T-helper 2 cell treated with Interferon-gamma antibody and Interleukin-4, amounts not matched to agents 5 μg/mL and 100 μg/mL, for 36 hours (primary cell): ENCODE results near the gene PIGU.
"Not testable (repeated sequence)": the region's sequence is repeated elsewhere in the genome, so short reads cannot be mapped to it uniquely, and the experiment has no call there.

Experiments used
- DNase-seq: peaks from one replicate; pipeline ENCODE4 v3.0.0; 2021; ENCODE audit warnings: low spot score
- H3K27ac Mint-ChIP-seq: one replicate; pipeline ENCODE4 v1.8.0; 2021; ENCODE audit warnings: mild to moderate bottlenecking, mixed read lengths
- H3K27me3 Mint-ChIP-seq: one replicate; pipeline ENCODE4 v1.8.0; 2021; ENCODE audit warnings: low read depth, mixed read lengths
- H3K36me3 Mint-ChIP-seq: one replicate; pipeline ENCODE4 v1.8.0; 2021; ENCODE audit warnings: low read depth, mixed read lengths
- H3K4me1 Mint-ChIP-seq: one replicate; pipeline ENCODE4 v1.8.0; 2021; ENCODE audit warnings: low read depth, mixed read lengths
- H3K4me3 Mint-ChIP-seq: one replicate; pipeline ENCODE4 v1.8.0; 2022; ENCODE audit warnings: mild to moderate bottlenecking, moderate library complexity, mixed read lengths
- H3K9me3 Mint-ChIP-seq: one replicate; pipeline ENCODE4 v1.8.0; 2021; ENCODE audit warnings: mixed read lengths

The PIGU gene

DNA sequence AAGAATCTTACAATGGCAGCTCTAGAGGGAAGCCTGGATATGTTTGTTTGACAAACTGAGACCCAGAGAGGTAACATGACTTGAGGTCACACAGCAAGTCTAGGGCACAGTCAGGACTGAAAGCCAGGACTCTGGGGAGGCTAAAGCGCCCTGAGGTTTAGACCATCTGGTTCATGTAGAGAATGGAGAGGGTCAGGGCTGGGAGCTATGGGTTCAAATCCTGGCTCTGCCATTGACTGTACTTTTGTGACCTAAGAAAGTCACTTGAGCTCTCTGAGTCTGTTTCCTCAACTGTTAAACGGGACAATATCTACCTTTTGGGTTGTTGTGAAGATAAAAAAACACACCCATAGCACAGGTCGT is 26.1 kb upstream of the PIGU start:
- Mint-ChIP-seq H3K9me3 (no peaks in the 10 kb centered on the region), H3K36me3 (no peaks in the 10 kb centered on the region), H3K4me1 (peaks cover 23% of the 10 kb centered on the region), H3K27me3 (peaks cover 14% of the 10 kb centered on the region), H3K27ac (peak overlapping the region; percentile 93), H3K4me3 (peak overlapping the region; percentile 90)
- DNase-seq, result no peak

DNA sequence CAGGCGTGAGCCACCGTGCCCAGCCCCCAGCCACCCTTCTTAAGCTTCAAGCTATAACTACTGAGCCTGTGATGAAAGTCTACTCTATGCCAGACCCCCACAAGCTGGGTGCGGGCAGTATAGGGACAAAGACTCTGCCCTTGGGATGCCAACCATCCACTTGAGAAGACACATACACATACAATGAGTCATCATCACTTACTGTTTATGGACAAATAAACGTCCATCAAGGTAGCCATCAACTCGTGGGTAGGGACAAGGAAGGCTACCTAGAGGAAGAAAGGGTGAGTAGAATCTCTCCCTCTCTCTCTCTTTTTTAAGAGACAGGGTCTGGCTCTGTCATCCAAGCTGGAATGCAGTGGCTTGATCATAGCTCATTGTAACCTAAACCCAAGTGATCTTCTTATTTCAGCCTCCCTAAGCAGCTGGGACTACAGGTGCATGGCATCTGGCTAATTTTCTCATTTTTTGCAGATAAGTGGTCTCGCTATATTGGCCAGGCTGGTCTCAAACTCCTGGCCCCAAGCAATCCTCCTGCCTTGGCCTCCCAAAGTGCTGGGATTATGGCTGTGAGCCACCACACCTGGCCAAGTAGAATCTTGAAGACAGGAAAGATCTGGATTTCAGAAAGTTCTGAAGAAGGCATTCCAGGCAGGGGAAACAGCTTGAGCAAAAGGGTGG is 24.7 kb upstream of the PIGU start:
- Mint-ChIP-seq H3K36me3 (no peaks in the 10 kb centered on the region), H3K27me3 (peaks cover 14% of the 10 kb centered on the region), H3K4me1 (peaks cover 20% of the 10 kb centered on the region), H3K4me3 (no peak overlapping the region), H3K27ac (no peak overlapping the region), H3K9me3 (no peaks in the 10 kb centered on the region)
- no peak for DNase-seq

DNA sequence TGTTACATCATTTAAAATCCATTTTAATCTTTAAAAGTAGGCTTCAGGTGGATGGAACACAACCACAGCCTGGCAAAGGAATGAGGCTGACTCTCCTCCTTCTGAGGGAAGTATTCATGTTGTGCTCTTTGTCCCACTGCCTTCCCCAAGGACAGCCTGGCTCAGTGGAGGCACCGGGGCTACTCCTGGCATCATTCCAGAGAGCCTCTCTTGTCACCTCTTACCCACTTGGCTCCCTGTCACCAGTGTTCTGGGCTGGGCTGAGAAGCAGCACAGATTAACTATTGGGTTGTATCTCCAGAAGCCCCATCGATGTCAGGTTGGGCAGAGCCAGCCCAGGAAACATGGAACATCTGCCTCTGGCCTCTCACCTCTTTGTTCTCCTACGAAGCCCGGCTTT is 16.5 kb upstream of the PIGU start:
- no peak for DNase-seq

DNA sequence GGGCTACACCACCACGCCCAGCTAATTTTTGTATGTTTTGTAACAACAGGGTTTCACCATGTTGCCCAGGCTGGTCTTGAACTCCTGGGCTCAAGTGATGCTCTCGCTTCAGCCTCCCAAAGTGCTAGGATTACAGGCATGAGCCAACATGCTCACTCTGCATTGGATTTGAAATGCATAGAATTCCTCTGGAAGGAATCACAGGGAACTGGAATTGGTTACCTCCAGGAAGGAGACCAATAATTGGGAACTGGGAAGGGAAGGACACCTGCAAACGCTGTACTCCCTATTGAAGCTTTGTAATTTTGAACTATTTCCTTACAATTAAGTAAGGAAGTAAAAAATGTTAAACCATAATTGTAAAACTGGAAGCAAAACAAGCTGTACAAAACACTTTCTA is 14.9 kb upstream of the PIGU start:
- Mint-ChIP-seq H3K4me3 (no peak overlapping the region), H3K27ac (no peak overlapping the region), H3K9me3 (no peaks in the 10 kb centered on the region), H3K36me3 (no peaks in the 10 kb centered on the region), H3K27me3 (peaks cover 3% of the 10 kb centered on the region), H3K4me1 (no peaks in the 10 kb centered on the region)
- no peak for DNase-seq

More for the DNA sequence above, 16.5 kb upstream of the PIGU start:
- Mint-ChIP-seq H3K4me3 (no peak overlapping the region), H3K27me3 (peaks cover 3% of the 10 kb centered on the region), H3K36me3 (no peaks in the 10 kb centered on the region), H3K27ac (no peak overlapping the region), H3K9me3 (no peaks in the 10 kb centered on the region), H3K4me1 (no peaks in the 10 kb centered on the region)

DNA sequence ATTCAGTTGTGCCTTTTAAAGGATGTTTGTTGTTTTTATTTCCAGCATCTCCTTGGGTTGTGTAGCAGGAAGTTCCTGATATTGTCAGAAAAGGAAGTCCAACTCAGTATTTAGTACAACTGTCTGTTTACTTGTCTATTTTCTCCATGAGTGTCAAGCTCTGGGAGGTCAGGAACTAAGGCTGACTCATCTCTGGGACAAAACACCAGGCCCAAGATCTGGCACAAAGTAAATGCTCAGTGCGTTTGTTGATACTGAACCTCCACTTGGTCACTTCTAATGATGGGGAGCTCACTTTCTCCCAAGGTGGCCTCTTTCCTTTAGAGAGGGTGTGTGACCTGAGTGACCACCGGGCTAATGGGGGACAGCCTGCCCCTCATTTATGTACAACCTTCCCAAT is 12.6 kb upstream of the PIGU start:
- no peak overlapping the region for H3K27ac Mint-ChIP-seq
- no peaks in the 10 kb centered on the region for H3K9me3 Mint-ChIP-seq
- no peaks in the 10 kb centered on the region for H3K4me1 Mint-ChIP-seq
- no peak for DNase-seq
- H3K27me3 Mint-ChIP-seq, result peaks cover 3% of the 10 kb centered on the region
- no peaks in the 10 kb centered on the region for H3K36me3 Mint-ChIP-seq
- H3K4me3 Mint-ChIP-seq, result no peak overlapping the region

DNA sequence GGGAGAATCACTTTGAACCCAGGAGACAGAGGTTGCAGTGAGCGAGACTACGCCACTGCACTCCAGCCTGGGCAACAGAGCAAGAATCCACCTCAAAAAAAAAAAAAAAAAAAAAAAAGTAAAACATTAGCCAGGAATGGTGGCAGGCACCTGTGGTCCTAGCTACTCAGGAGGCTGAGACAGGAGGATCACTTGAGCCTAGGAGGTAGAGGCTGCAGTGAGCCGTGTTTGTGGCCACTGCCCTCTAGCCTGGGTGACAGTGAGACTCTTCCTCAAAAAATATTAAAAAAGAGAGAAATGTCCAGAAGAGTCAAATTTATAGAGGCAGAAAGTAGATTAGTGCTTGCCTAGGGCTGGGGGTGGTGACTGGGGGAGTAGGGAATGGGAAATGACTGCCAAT is 6.8 kb upstream of the PIGU start:
- H3K27me3 Mint-ChIP-seq, result no peaks in the 10 kb centered on the region
- DNase-seq, result no peak
- H3K27ac Mint-ChIP-seq, result no peak overlapping the region
- H3K9me3 Mint-ChIP-seq, result no peaks in the 10 kb centered on the region
- peaks cover 4% of the 10 kb centered on the region for H3K4me1 Mint-ChIP-seq
- H3K36me3 Mint-ChIP-seq, result no peaks in the 10 kb centered on the region
- no peak overlapping the region for H3K4me3 Mint-ChIP-seq

DNA sequence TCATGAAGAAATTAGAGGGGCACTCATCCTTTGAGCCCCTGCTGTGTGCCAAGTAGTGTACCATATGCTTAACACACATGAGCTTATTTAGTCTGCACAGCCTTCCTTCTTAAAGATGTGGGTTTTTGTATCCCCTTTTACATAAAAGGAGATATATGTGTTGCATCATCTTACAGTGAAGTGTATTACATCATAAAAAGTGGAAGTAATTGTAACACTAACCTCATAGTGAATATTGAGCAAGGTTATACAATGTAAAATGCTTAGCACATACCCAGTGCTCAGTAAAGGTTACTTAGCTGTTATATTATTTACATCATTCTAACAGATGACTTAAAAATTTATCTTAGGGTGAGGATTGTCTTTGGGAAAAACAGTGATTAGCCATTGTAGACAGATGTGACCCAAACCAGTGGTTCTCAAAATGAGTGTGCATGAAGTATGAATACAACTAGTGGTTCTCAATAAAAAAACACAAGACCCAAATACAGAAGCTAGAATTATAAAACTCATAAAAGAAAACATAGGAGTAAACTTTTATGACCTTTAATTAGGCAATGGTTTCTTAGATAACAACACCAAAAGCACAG is 3.8 kb upstream of the PIGU start:
- no peak overlapping the region for H3K4me3 Mint-ChIP-seq
- H3K27me3 Mint-ChIP-seq, result no peaks in the 10 kb centered on the region
- DNase-seq, result no peak
- no peak overlapping the region for H3K27ac Mint-ChIP-seq
- no peaks in the 10 kb centered on the region for H3K9me3 Mint-ChIP-seq
- H3K36me3 Mint-ChIP-seq, result no peaks in the 10 kb centered on the region
- peaks cover 13% of the 10 kb centered on the region for H3K4me1 Mint-ChIP-seq

DNA sequence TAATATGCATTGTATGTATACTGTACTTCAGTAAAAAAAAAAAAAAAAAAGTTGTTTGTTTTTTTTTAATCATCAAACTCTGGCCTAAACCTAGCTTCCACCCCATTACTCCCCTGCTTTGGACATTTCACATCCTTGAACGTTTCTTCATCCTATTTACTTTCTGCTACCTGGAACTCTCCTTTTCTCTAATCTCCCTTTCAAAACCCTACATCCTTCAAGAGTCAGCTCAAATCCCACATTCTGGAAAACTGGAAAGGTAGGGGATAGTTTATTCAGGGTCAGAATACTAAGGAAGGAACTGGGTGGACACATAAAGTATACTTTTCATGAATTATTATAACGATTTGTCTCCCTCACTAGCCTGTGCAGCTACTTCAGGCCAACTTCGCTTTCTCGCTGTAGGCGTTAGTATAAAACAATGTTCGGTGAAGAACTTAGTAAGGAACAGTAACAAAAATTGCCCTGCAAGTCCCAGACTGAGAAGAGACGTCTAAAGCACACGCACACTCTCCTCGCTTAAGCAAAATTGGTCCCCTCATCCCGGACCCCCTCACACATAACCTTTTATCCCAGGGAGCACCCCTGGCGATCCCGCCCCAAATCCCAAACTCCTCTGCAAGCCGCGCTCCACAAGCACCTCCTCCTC is 775 bp downstream of the PIGU start:
- DNase-seq, result no peak
- Mint-ChIP-seq H3K9me3 (no peaks in the 10 kb centered on the region), H3K4me3 (peak overlapping the region; percentile 99), H3K4me1 (peaks cover 17% of the 10 kb centered on the region), H3K36me3 (no peaks in the 10 kb centered on the region), H3K27me3 (no peaks in the 10 kb centered on the region), H3K27ac (peak overlapping the region; percentile 96)

DNA sequence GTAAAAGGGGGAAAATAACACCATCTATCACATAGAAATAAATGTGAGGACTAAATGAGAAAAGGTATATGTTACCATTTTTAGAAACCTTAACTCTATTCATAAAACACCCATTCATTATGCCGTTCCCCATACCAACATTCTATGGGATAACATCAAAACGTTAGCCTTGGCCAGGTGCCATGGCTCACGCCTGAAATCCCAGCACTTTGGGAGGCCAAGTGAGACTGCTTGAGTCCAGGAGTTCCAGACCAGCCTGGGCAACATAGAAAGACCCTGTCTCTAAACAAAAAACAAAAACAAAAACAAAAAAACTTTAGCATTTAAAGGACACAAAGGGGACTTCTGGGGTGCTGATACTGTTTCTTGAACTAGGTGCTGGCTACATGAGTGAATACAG is 1.3 kb downstream of the PIGU start:
- H3K9me3 Mint-ChIP-seq, result no peaks in the 10 kb centered on the region
- H3K36me3 Mint-ChIP-seq, result no peaks in the 10 kb centered on the region
- H3K4me1 Mint-ChIP-seq, result peaks cover 17% of the 10 kb centered on the region
- DNase-seq, result no peak
- H3K4me3 Mint-ChIP-seq, result no peak overlapping the region
- H3K27me3 Mint-ChIP-seq, result no peaks in the 10 kb centered on the region
- no peak overlapping the region for H3K27ac Mint-ChIP-seq

DNA sequence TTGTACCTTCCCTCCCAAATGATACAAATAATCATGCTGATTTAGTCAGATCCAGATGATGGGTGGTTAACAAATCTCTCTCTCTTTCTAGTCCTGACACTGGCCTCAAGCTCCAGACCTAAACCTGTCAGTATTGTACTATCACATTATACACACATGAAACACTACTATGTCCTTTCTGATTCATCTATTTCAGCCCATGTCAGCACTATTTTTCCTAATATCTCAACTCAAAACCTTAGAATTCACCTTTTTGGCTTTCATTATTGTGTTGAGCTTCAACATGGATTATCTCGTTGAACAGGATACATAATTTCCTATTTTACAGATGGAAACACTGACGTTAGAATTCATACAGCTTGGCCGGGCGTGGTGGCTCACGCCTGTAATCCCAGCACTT is 3.5 kb downstream of the PIGU start:
- DNase-seq, result no peak
- H3K36me3 Mint-ChIP-seq, result peaks cover 3% of the 10 kb centered on the region
- H3K27me3 Mint-ChIP-seq, result no peaks in the 10 kb centered on the region
- H3K4me1 Mint-ChIP-seq, result peaks cover 14% of the 10 kb centered on the region
- H3K9me3 Mint-ChIP-seq, result no peaks in the 10 kb centered on the region
- H3K27ac Mint-ChIP-seq, result no peak overlapping the region
- no peak overlapping the region for H3K4me3 Mint-ChIP-seq

DNA sequence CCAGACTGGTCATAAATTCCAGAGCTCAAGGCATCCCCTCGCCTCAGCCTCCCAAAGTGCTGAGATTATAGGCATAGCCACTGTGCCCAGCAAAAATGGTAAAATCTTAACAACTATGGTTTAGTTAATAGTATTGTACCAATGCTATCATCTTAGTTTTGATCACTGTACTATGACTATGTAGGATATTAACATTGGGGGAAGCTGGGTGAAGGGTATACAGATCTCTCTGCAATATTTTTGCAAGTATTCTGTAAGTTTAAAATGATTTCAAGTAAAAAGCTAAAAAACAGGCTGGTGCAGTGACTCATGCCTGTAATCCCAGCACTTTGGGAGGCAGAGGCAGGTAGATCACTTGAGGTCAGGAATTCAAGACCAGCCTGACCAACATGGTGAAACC is 7.8 kb downstream of the PIGU start:
- no peak overlapping the region for H3K4me3 Mint-ChIP-seq
- no peaks in the 10 kb centered on the region for H3K27me3 Mint-ChIP-seq
- H3K4me1 Mint-ChIP-seq, result no peaks in the 10 kb centered on the region

DNA sequence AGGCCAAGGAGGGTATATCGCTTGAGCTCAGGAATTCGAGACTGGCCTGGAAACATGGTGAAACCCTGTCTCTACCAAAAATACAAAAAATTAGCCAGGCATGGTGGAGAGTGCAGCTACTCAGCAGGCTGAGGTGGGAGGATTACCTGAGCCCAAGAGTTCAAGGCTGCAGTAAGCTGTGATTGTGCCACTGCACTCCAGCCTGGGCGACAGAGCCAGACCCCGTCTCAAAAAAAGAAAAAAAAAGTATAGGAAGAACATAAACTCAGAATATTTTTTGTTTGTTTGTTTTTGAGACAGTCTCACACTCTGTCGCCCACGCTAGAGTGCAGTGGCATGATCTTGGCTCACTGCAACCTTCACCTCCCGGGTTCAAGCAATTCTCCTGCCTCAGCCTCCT is 12.1 kb downstream of the PIGU start:
- not testable (repeated sequence) for H3K36me3 Mint-ChIP-seq

More for the DNA sequence above, 7.8 kb downstream of the PIGU start:
- no peak for DNase-seq
- Mint-ChIP-seq H3K36me3 (peaks cover 3% of the 10 kb centered on the region), H3K9me3 (no peaks in the 10 kb centered on the region), H3K27ac (no peak overlapping the region)

DNA sequence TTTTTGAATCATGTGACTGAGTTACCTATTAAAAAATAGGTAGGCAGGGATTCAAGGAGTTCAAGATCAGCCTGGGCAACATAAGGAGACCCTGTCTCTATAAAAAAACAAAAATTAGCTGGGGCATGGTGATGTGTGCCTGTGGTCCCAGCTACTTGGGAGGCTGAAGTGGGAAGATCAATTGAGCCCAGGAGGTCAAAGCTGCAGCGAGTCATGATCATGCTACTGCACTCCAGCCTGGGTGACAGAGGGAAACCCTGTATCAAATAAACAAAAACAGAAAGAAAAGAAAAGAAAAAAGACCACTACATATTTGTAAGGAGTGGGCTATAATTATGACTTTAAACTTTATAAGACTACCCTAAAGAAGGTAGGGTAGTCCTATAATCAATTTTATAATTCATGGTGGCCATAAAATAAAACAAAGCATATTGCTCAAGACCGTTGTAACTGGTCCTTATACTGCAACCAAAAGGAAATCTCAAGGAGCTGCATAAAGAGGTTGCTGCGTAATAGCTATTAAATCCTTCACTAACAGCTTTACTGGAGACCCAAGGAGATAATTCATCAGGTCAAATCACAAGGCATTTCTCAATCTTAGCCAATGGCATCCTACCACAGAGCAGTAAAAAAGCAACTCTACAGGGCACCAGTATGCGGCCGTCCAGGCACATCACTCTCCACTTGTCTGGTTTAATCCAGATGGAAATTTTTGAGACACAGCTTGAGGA is 13.5 kb downstream of the PIGU start:
- Mint-ChIP-seq H3K4me3 (no peak overlapping the region), H3K36me3 (no peaks in the 10 kb centered on the region), H3K9me3 (no peaks in the 10 kb centered on the region), H3K27ac (no peak overlapping the region), H3K4me1 (peaks cover 6% of the 10 kb centered on the region), H3K27me3 (no peaks in the 10 kb centered on the region)
- no peak for DNase-seq

More for the DNA sequence above, 12.1 kb downstream of the PIGU start:
- H3K4me1 Mint-ChIP-seq, H3K4me3 Mint-ChIP-seq, H3K27me3 Mint-ChIP-seq, H3K9me3 Mint-ChIP-seq, DNase-seq, H3K27ac Mint-ChIP-seq: not testable (repeated sequence)

DNA sequence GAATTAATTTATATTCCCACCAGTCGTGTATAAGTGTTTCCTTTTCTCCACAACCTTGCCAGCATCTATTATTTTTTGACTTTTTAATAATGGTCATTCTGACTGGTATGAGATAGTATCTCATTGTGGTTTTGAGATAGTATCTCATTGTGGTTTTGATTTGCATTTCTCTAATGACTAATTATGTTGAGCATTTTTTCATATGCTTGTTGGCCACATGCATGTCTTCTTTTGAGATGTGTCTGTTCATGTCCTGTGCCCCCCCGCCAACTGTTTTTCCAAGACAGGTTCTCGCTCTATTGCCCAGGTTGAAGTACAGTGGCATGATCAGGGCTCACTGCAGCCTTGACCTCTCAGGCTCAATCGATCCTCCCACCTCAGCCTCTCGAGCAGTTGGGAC is 15.1 kb downstream of the PIGU start:
- H3K27me3 Mint-ChIP-seq, H3K27ac Mint-ChIP-seq, H3K36me3 Mint-ChIP-seq, H3K9me3 Mint-ChIP-seq, H3K4me3 Mint-ChIP-seq, H3K4me1 Mint-ChIP-seq, DNase-seq: not testable (repeated sequence)
